Hepatic stellate cell (primary cell): ENCODE measurements around the gene ADGRB2.

ENCODE experiments used
- DNase-seq: peaks from one replicate; pipeline ENCODE4 v3.0.0; 2011; ENCODE audit warnings: low spot score

The ADGRB2 gene

GRCh38 chr1:31747304-31747703 lies 16.8 kb downstream of the ADGRB2 start:
- DNase-seq = no peak

DNA sequence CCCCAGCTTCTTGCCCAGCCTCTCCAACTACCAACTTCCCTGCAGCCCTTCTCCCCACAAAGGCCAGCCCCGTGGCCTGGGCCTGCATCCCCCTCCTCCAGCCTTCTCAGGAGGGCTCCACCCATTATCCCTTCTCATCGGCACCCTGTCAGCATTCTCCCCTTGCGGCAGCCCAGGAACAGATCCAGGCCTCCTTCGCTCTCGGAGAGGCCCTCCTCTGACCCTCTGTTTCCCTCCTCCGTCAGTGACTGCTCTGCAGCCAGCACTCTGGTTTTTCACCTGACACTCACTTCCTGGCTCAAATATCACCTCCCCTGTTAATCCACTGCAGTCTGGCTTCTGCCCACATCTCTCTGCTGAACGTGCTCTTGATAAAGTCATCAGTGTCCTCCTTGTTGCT lies 17.5 kb downstream of the ADGRB2 start:
- DNase-seq = no peak

DNA sequence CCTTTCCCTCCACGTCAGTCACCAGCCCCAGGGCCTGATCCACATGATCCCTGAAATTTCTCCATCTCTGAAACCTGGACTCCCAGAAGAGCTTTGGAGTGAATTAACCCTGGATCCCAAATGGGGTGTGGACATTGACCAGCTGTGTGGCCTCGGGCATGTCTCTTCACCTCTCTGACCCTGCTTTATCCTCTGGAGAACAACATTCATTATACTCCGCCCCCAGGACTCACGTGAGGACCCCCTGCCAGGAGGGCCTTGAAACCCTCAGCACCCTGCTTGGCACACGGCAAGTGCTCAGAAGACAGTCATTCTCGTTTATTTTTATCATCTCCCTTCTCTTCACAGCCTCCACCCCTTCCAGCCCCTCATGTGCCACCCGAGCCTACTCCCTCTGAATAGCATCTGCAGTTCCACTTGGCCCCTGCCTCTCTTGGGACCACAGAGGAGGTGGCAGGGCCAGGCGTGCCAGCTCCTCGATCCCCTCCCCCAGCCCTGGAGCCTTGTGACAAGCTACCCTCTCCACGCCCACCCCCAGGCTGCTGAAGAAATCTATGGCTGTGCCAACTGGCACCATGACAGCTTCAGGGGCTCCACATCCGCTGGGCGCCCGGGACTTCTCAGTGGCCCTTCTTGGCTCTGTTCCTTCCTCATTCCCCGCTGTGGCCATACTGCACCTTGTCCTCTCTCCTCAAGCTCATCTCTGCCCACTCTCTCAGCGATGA lies 18.0 kb downstream of the ADGRB2 start:
- DNase-seq = no peak

DNA sequence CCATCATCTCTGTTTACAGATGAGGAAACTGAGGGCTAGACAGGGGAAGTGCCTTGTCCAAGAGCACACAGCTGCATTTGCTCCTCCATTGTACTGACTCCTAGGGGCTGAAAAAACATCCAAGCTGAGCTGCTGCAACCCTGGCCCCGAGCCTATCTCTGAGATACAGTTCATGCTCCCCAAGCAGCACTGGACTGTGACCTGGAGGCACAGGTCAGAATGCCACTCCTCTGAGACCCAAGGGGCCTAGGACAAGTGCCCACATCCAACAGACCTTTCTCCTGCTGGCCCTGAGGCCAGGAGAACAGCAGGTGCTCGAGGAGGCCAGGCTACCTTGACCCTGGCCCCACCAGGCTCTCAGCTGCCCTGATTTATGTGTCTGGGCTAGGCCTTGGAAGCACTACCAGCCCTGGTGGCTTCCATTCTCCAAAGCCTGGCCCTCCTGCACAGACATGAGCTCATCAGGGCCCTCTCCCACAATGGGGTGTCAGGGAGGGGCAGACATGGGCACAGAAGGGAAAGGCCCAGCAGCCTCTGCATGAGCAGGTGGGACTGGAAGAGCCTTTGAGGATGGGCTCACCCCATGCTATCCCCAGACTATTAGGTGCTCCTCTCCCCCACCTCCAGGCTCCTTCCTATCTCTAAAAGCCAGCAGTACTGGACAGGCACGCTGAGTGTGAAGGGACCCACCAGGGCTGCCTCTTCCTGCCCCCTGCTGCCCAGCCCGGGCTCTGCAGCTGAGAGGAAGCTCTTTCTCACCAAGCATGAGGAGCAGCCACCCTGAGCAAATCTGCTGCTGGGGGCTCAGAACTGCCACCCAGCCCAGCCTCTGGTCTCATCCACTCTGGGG lies 18.8 kb downstream of the ADGRB2 start:
- peak; percentile 94 for DNase-seq

- DNase-seq = no peak
Measured at GRCh38 chr1:31744165-31744888, 19.8 kb downstream of the ADGRB2 start.

DNA sequence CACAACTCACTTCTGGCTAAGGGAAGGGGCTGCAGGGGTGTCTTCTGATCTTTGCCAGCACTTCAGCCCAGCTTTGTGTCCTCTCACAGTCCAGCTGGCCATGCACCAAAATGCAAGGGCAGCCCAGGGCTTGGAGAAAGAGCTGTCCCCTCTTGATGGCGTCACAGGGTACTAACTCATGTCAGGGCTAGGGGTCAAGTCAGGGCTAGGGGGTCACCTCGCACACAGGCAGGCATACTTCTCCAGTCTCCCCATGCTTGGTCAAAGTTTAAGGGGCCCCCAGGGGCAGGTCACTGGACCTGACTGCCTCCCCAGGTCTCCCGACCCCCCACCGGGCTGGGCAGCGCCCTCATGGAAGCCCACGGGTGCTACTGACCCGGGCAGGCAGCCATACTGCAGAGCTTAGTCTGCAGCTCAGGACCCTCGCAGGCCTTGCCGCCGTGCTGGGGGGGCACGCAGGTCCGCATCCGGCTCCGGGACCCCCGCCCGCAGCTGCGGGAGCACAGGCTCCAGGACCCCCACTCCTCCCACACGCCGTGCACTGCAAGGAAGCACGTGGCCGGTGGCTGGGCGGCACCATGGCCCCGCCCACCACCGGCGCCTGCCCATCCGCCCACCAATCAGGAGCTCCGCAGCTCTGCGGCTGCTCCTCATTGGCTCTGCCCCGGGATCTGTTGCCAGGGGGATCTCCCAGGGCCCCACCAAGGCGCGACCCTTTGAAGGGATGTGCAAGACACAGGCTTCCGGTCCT lies 21.5 kb downstream of the ADGRB2 start:
- DNase-seq = no peak

- DNase-seq = no peak
Measured at GRCh38 chr1:31739346-31739745, 24.8 kb downstream of the ADGRB2 start.

GRCh38 chr1:31736675-31737074 lies 27.5 kb downstream of the ADGRB2 start:
- DNase-seq = no peak

- no peak for DNase-seq
Measured at GRCh38 chr1:31735571-31735970, 28.6 kb downstream of the ADGRB2 start.

DNA sequence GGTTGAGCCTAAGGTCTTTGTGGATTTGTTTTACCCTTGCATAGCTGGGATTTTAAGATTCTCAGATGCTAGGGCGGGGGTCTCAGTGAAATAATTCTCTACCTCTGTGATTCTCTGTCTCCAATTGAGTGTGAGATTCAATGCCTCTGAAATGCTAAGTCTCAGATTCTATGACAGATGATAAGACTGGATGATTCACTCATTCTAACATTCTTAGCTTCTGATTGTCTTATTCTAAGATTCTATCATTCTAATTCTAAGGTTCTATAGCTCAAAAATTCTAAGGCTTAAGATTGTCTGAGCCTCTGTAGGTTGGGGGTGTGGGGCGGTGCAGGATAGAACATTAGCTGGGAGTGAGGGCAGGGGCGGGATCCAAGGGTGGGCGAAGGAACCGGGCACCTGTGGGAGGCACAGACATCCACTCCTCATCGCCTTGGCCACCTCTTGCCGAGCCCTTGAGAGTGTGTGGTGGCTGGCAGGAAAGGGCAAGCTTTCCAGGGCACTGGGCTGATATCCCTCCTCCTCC lies 29.5 kb downstream of the ADGRB2 start:
- DNase-seq = peak; percentile 70

GRCh38 chr1:31733389-31734219 lies 30.5 kb downstream of the ADGRB2 start:
- no peak for DNase-seq

- no peak for DNase-seq
Measured at GRCh38 chr1:31732751-31733289, 31.3 kb downstream of the ADGRB2 start.

DNA sequence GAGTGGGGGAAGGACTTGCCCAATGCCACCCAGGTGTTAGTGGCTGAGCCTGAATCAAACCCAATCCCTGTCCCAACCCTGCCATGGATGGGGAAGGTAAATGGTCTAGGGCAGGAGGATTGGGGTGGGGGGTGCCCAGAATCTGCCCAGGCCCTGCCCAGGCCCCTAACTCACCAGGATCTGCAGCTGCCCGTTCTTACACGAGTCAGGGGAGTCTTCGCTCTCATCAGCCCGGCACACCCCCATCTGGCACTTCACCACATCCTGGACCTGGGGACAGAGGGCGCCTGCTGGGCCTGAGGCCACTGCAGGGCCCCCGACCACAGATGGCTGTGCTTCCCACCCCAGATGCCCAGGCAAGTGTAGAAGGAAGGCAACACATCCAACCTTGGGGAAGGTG lies 31.8 kb downstream of the ADGRB2 start:
- DNase-seq = no peak

GRCh38 chr1:31731049-31731565 lies 33.0 kb downstream of the ADGRB2 start:
- no peak for DNase-seq

DNA sequence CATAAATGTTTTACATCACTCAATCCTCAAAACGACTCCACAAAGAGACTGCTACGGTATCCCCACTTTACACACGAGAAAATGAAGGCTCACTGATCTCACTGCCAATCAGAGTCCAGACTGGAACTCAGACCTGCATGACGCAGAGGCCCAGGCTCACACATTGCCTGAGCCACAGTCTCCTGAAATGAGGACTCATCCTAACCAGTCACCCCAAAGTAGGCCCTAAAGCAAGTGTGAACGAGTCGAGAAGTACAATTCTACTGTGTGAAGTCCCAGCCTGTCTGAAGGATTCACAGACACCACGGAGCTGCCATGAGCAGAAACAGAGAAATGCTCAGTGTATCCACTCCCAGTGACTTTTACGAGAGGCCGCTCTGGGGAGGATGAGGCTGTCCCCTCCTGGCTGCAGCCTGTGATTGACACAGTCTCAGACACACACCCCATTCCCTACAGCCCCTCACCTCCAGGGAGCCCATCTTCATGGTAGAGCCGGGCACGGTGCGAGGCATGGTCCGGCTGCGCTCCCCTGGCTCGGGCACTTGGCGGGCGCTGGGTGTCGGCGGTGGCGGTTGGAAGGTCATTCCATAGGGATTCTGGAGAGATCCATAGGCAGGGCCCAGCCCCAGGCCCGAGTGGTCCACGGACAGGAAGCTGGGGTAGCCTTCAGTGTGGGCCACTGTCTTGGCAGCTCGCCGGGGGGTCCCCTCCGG lies 33.6 kb downstream of the ADGRB2 start:
- DNase-seq = no peak

DNA sequence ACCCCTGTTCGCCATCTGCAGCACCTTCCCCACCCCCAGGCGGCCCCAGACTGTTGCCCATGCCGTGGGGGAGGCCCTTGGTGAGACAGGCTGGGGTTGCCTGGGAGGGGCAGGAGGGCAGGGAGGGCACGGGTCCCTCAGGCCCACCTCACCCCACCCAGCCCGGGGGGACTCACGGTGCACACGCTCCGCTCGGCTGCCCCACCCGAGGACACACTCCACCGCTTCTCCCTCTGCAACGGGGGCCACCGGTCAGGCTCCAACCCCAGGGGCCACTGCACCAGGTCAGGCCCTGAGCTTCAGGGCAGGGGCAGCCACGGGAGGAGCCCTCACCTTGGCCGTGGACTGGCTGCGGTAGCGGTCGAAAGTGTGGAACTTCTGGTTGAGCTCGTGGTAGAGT lies 36.3 kb downstream of the ADGRB2 start:
- no peak for DNase-seq

DNA sequence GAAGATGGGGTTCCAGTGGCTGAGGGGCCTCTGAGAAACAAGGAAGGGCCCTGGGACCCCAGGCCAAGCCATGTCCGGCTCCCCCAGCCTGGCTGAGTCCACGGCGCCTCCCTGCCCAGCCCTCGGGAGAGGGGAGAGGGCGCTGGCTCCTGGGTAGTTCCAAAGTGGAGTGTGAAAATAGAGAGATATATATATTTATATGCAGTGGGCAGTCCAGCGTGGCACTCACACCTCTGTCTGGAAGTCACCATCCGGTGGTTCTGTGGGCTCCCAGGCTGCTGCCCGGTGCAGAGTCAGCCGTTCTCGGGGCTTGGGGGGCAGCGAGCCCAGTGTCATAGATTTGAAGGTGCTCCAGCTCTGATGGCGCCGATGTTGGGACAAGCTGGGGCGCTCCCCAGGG lies 36.9 kb downstream of the ADGRB2 start:
- DNase-seq = no peak

- no peak for DNase-seq
Measured at GRCh38 chr1:31726715-31727114, 37.4 kb downstream of the ADGRB2 start.

GRCh38 chr1:31725777-31726535 lies 38.2 kb downstream of the ADGRB2 start:
- no peak for DNase-seq
